Transverse colon (tissue), 4 donors: Measurements from ENCODE around the gene BCKDK. TPM values are rescaled to one million over a fixed set of nuclear protein-coding genes. Genes with fewer than 3 reads are reported as not detected.

Source experiments
- DNase-seq: peaks from one replicate; pipeline ENCODE4 v3.0.0-alpha.2; 2019
- H3K27ac ChIP-seq, 4 donors: fragments of 200-600 bp; sonication (generic); 2 replicates each; pipeline ENCODE4 v1.5.1; 2016 to 2018; ENCODE audit warnings: inconsistent platforms in 4 of 4
- H3K27me3 ChIP-seq: fragments of 200-600 bp; sonication (generic); 2 replicates; pipeline ENCODE4 v1.5.1; 2017; ENCODE audit warnings: inconsistent platforms
- H3K36me3 ChIP-seq, 4 donors: fragments of 200-600 bp; sonication (generic); 2 replicates each; pipeline ENCODE4 v1.5.1; 2017 to 2019; ENCODE audit warnings: inconsistent platforms in 4 of 4
- H3K4me1 ChIP-seq, 4 donors: fragments of 200-600 bp; sonication (generic); 2 replicates each; pipeline ENCODE4 v1.5.1; 2017 to 2020; ENCODE audit warnings: inconsistent platforms in 4 of 4
- H3K4me3 ChIP-seq, 4 donors: fragments of 200-600 bp; sonication (generic); 1 replicate in 1 of 4; 2 replicates in 3 of 4; pipeline versions ENCODE4 v1.5.1 to v1.6.1; 2017 to 2019; ENCODE audit warnings: inconsistent platforms in 4 of 4
- H3K9me3 ChIP-seq, 2 donors: fragments of 200-600 bp; sonication (generic); 2 replicates each; pipeline ENCODE4 v1.5.1; 2017 to 2019; ENCODE audit warnings: inconsistent platforms in 2 of 2
- CTCF ChIP-seq, 5 experiments: fragments of 200-600 bp in 3 of 5; fragments of 450-650 bp in 2 of 5; sonication (generic) in 3 of 5; IDR thresholded peaks; 1 replicate in 2 of 5; 2 replicates in 3 of 5; pipeline ENCODE4 v1.5.1; 2016 to 2017; ENCODE audit warnings: antibody characterized with exemption in 5 of 5, inconsistent platforms in 3 of 5, mild to moderate bottlenecking in 2 of 5, moderate library complexity in 1 of 5
- EP300 ChIP-seq: sonication (generic); formaldehyde crosslinking; IDR thresholded peaks from one replicate; pipeline ENCODE4 v1.6.1; 2017; ENCODE audit warnings: antibody characterized with exemption, low read depth
- POLR2A ChIP-seq: fragments of 450-650 bp; IDR thresholded peaks from one replicate; pipeline ENCODE4 v1.6.1; 2016; ENCODE audit warnings: antibody characterized with exemption, mild to moderate bottlenecking, moderate library complexity
- POLR2AphosphoS5 ChIP-seq, 3 donors: sonication (generic); formaldehyde crosslinking; IDR thresholded peaks; one replicate each; pipeline ENCODE4 v1.6.1; 2016; ENCODE audit warnings: antibody characterized with exemption in 3 of 3
- WGBS, 2 donors: methylation state at CpG; one replicate each; pipeline ENCODE4 v1.1.5; 2018; ENCODE audit warnings: low coverage in 1 of 2; 5-methylcytosine and 5-hydroxymethylcytosine counted together
- in situ Hi-C, 4 donors: fragments of 200-750 bp; cut with MboI; loops; one replicate each; pipeline versions ENCODE4 v1.15.0 to v1.15.1; 2017; ENCODE audit warnings: low sequenced_read_pairs in 3 of 4, low pct_ligation_motif_present in 1 of 4, low pct_unique_long_range_greater_than_20kb in 1 of 4
- intact Hi-C: fragments of 100-400 bp; cut with DNase I; formaldehyde crosslinking; loops from one replicate; pipeline ENCODE4 v1.15.1; 2023; ENCODE audit warnings: low total_unique reads
- total RNA-seq, 4 donors: library from RNA; depleted of rRNA; stranded (reverse); fragments of >200 nt; gene quantifications; one replicate each; pipeline ENCODE4 v1.1.0, GENCODE V29; 2016

BCKDK gene
- total RNA-seq, 4 donors from 2014 or later = 46.8 to 56.5 (median 51.3) TPM

- Histone ChIP-seq H3K9me3 (no peaks in the 10 kb centered on the region), H3K27me3 (no peaks in the 10 kb centered on the region), H3K4me3 (no peak overlapping the region), H3K27ac (peak overlapping the region in 2 of 4 donors; percentile 99 to 100), H3K4me1 (peaks cover 12 to 33% (median 27%) of the 10 kb centered on the region in 4 donors), H3K36me3 (peaks cover 0 to 31% (median 13%) of the 10 kb centered on the region in 4 donors)
- TF ChIP-seq POLR2A = no peak
- no peak for TF ChIP-seq CTCF (IDR thresholded peaks at IDR 0.05)
- TF ChIP-seq POLR2AphosphoS5 (IDR thresholded peaks at IDR 0.05) = no peak
- no peak for TF ChIP-seq EP300
- intact Hi-C loops (no loop called here), in situ Hi-C loops (no loop called here)
- DNase-seq = no peak
- WGBS, 2 donors = 95% methylated on average over 16 of the region's 16 CpGs; no CpG with 5 or more reads in 1 of the 2 donors
These were observed 11.9 kb downstream of the BCKDK start for GRCh38 chr16:31120129-31120528.

- in situ Hi-C loops (no loop called here), intact Hi-C loops (no loop called here)
- Histone ChIP-seq H3K27me3 (no peaks in the 10 kb centered on the region), H3K9me3 (no peaks in the 10 kb centered on the region), H3K27ac (no peak overlapping the region), H3K4me3 (no peak overlapping the region), H3K4me1 (peaks cover 29 to 40% (median 36%) of the 10 kb centered on the region in 4 donors), H3K36me3 (peaks cover 0 to 19% (median 9%) of the 10 kb centered on the region in 4 donors)
- WGBS, 2 donors = 83 to 100% methylated on average over 1 to 3 of the region's 3 CpGs
- TF ChIP-seq EP300 (no peak), CTCF (IDR thresholded peaks at IDR 0.05) (no peak), POLR2AphosphoS5 (IDR thresholded peaks at IDR 0.05) (no peak), POLR2A (no peak)
- DNase-seq = no peak
These were observed 17.7 kb downstream of the BCKDK start for GRCh38 chr16:31125844-31126243.

GRCh38 chr16:31127182-31127581, 19.0 kb downstream of the BCKDK start:
- no peaks in the 10 kb centered on the region for H3K9me3 ChIP-seq
- H3K4me1 ChIP-seq = peaks cover 29 to 52% (median 48%) of the 10 kb centered on the region in 4 donors
- TF ChIP-seq CTCF (IDR thresholded peaks at IDR 0.05) (no peak), EP300 (no peak), POLR2AphosphoS5 (IDR thresholded peaks at IDR 0.05) (no peak), POLR2A (no peak)
- in situ Hi-C loops (no loop called here), intact Hi-C loops (no loop called here)
- 99% methylated on average over 13 of the region's 13 CpGs; no CpG with 5 or more reads in 1 of the 2 donors for WGBS, 2 donors
- peaks cover 0 to 8% (median 3%) of the 10 kb centered on the region in 4 donors for H3K36me3 ChIP-seq
- H3K27ac ChIP-seq = peak overlapping the region; percentile 91 to 94 (median 93)
- no peak overlapping the region for H3K4me3 ChIP-seq
- no peak for DNase-seq
- H3K27me3 ChIP-seq = no peaks in the 10 kb centered on the region

GRCh38 chr16:31128711-31129567, 20.8 kb downstream of the BCKDK start:
- no peaks in the 10 kb centered on the region for H3K27me3 ChIP-seq
- peak overlapping the region; percentile 91 to 94 (median 93) for H3K27ac ChIP-seq
- H3K36me3 ChIP-seq = no peaks in the 10 kb centered on the region
- peak; percentile 81 for TF ChIP-seq POLR2A
- TF ChIP-seq CTCF (IDR thresholded peaks at IDR 0.05) = no peak
- peak; percentile 10 to 86 (median 78) for TF ChIP-seq POLR2AphosphoS5 (IDR thresholded peaks at IDR 0.05)
- TF ChIP-seq EP300 = no peak
- WGBS, 2 donors = 48 to 57% methylated on average over 1 to 13 of the region's 14 CpGs
- intact Hi-C loops (no loop called here), in situ Hi-C loops (no loop called here)
- DNase-seq = peak; percentile 79
- no peak overlapping the region for H3K4me3 ChIP-seq
- H3K4me1 ChIP-seq = peaks cover 29 to 69% (median 65%) of the 10 kb centered on the region in 4 donors
- H3K9me3 ChIP-seq = no peaks in the 10 kb centered on the region
